Esophagus squamous epithelium (tissue), 4 donors: ENCODE data around the gene FYN.

ENCODE experiments used
- POLR2A ChIP-seq, 4 donors: fragments of 450-650 bp; IDR thresholded peaks; one replicate each; pipeline ENCODE4 v1.6.1; 2017; ENCODE audit warnings: antibody characterized with exemption in 4 of 4, mild to moderate bottlenecking in 4 of 4, moderate library complexity in 3 of 4
- TF ChIP-seq, protein P1 (sequence below), 6 experiments: fragments of 450-650 bp in 4 of 6; fragments of 200-600 bp in 2 of 6; sonication (generic) in 2 of 6; IDR thresholded peaks; one replicate each; pipeline ENCODE4 v1.5.1; 2016 to 2019; ENCODE audit warnings: antibody characterized with exemption in 6 of 6, mild to moderate bottlenecking in 4 of 6, moderate library complexity in 4 of 6

DNA sequence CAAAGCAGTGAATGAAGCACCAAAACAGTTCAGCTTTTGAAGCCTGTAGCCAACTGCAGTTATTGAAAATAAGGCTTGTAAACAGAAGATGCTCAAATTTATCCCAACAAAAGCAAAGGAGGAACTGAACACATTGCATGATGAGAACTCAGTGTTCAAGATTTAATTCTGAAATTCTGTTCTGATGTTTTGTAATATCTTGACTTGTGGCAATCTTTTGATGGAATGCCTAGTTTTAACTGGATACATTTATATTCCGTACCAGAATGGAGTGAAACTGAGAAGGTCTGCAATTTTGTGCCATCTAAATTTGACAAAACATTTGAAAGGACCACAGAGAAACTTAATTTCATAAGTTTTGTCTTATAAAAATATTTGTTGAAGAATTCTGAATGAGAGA, 17.5 kb downstream of the FYN start:
- TF ChIP-seq, protein P1, sequence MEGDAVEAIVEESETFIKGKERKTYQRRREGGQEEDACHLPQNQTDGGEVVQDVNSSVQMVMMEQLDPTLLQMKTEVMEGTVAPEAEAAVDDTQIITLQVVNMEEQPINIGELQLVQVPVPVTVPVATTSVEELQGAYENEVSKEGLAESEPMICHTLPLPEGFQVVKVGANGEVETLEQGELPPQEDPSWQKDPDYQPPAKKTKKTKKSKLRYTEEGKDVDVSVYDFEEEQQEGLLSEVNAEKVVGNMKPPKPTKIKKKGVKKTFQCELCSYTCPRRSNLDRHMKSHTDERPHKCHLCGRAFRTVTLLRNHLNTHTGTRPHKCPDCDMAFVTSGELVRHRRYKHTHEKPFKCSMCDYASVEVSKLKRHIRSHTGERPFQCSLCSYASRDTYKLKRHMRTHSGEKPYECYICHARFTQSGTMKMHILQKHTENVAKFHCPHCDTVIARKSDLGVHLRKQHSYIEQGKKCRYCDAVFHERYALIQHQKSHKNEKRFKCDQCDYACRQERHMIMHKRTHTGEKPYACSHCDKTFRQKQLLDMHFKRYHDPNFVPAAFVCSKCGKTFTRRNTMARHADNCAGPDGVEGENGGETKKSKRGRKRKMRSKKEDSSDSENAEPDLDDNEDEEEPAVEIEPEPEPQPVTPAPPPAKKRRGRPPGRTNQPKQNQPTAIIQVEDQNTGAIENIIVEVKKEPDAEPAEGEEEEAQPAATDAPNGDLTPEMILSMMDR (IDR thresholded peaks at IDR 0.05): no peak
- no peak for TF ChIP-seq POLR2A (IDR thresholded peaks at IDR 0.05)
